Measurements from ENCODE around the gene GPC3.

DNA sequence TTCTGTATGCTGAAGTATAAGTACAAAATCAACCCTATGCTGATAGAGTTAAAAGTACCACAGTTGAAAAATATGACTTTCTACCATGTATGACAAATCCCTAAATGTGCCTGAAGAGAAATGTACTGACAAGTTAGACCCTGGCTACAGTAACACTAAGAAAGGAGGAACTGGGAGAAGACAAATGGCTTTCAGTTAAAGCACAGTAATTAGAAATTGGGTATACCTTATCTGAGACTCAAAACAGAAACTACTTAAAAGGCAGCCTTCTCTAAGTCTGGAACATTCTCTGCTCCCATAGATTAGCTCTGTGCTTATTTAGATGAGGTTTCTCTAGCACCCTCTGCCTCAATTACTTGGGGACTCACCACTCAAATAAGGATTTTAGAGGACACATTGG is 189.1 kb downstream of the GPC3 start:
- TF ChIP-seq FOS (IDR thresholded peaks at IDR 0.05; ENCODE audit: low read depth, low read length), result no peak
- TF ChIP-seq, protein P1, sequence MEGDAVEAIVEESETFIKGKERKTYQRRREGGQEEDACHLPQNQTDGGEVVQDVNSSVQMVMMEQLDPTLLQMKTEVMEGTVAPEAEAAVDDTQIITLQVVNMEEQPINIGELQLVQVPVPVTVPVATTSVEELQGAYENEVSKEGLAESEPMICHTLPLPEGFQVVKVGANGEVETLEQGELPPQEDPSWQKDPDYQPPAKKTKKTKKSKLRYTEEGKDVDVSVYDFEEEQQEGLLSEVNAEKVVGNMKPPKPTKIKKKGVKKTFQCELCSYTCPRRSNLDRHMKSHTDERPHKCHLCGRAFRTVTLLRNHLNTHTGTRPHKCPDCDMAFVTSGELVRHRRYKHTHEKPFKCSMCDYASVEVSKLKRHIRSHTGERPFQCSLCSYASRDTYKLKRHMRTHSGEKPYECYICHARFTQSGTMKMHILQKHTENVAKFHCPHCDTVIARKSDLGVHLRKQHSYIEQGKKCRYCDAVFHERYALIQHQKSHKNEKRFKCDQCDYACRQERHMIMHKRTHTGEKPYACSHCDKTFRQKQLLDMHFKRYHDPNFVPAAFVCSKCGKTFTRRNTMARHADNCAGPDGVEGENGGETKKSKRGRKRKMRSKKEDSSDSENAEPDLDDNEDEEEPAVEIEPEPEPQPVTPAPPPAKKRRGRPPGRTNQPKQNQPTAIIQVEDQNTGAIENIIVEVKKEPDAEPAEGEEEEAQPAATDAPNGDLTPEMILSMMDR (conservative IDR thresholded peaks at IDR 0.05; ENCODE audit: low read depth, low read length), result no peak
- TF ChIP-seq BHLHE40 (IDR thresholded peaks at IDR 0.05; ENCODE audit: low read depth, low read length), result no peak
- no peak for TF ChIP-seq POLR2A (IDR thresholded peaks at IDR 0.05; ENCODE audit: low read depth, low read length)
- no peak for TF ChIP-seq CEBPB (IDR thresholded peaks at IDR 0.05; ENCODE audit: low read depth, low read length)
- no peak for TF ChIP-seq MXI1 (IDR thresholded peaks at IDR 0.05; ENCODE audit: borderline replicate concordance, low read depth, low read length)

Data from IMR-90 (cell line).